SU-DHL-6 (cell line): ENCODE measurements around the gene PLAAT2.

Source experiments
- EZH2phosphoT487 ChIP-seq: fragments of 200-600 bp; sonication (generic), shearing (Covaris generic); conservative IDR thresholded peaks from 2 replicates; pipeline ENCODE4 v1.6.1; 2018; ENCODE audit warnings: mild to moderate bottlenecking, antibody characterized with exemption, low read length, moderate library complexity, mixed read lengths
- TF ChIP-seq, protein P1 (sequence below): fragments of 200-600 bp; sonication (generic); IDR thresholded peaks from one replicate; pipeline ENCODE4 v1.5.1; 2017; ENCODE audit warnings: antibody characterized with exemption, mild to moderate bottlenecking, low read length, moderate library complexity; ENCODE audit not compliant: insufficient read depth, poor library complexity, severe bottlenecking

GRCh38 chr11:63532799-63533475 is 30.2 kb downstream of the PLAAT2 start:
- TF ChIP-seq, protein P1, sequence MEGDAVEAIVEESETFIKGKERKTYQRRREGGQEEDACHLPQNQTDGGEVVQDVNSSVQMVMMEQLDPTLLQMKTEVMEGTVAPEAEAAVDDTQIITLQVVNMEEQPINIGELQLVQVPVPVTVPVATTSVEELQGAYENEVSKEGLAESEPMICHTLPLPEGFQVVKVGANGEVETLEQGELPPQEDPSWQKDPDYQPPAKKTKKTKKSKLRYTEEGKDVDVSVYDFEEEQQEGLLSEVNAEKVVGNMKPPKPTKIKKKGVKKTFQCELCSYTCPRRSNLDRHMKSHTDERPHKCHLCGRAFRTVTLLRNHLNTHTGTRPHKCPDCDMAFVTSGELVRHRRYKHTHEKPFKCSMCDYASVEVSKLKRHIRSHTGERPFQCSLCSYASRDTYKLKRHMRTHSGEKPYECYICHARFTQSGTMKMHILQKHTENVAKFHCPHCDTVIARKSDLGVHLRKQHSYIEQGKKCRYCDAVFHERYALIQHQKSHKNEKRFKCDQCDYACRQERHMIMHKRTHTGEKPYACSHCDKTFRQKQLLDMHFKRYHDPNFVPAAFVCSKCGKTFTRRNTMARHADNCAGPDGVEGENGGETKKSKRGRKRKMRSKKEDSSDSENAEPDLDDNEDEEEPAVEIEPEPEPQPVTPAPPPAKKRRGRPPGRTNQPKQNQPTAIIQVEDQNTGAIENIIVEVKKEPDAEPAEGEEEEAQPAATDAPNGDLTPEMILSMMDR = no peak
- TF ChIP-seq EZH2phosphoT487 = no peak
